NCI-H526 (cell line): ENCODE data around the gene LRRC49.
"Not testable (repeated sequence)": the region's sequence is repeated elsewhere in the genome, so short reads cannot be mapped to it uniquely, and the experiment has no call there.

ENCODE experiments used
- DNase-seq, 2 experiments: peaks; one replicate each; lab custom pipeline; 2025; lab: John Stamatoyannopoulos, UW

LRRC49 gene

GRCh38 chr15:70867911-70868467 is 24.6 kb upstream of the LRRC49 start:
- no peak for DNase-seq

- no peak for DNase-seq
Measured at GRCh38 chr15:70869346-70869745, 23.3 kb upstream of the LRRC49 start.

- no peak for DNase-seq
Measured at GRCh38 chr15:70870051-70870450, 22.6 kb upstream of the LRRC49 start.

DNA sequence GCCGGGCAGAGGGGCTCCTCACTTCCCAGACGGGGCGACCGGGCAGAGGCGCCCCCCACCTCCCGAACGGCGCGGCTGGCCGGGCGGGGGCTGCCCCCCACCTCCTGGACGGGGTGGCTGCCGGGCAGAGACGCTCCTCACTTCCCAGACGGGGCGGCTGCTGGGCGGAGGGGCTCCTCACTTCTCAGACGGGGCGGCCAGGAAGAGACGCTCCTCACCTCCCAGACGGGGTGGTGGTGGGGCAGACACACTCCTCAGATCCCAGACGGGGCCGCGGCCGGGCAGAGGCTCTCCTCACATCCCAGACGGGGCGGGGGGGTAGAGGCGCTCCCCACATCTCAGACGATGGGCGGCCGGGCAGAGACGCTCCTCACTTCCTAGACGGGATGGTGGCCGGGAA is 21.1 kb upstream of the LRRC49 start:
- not testable (repeated sequence) for DNase-seq

DNA sequence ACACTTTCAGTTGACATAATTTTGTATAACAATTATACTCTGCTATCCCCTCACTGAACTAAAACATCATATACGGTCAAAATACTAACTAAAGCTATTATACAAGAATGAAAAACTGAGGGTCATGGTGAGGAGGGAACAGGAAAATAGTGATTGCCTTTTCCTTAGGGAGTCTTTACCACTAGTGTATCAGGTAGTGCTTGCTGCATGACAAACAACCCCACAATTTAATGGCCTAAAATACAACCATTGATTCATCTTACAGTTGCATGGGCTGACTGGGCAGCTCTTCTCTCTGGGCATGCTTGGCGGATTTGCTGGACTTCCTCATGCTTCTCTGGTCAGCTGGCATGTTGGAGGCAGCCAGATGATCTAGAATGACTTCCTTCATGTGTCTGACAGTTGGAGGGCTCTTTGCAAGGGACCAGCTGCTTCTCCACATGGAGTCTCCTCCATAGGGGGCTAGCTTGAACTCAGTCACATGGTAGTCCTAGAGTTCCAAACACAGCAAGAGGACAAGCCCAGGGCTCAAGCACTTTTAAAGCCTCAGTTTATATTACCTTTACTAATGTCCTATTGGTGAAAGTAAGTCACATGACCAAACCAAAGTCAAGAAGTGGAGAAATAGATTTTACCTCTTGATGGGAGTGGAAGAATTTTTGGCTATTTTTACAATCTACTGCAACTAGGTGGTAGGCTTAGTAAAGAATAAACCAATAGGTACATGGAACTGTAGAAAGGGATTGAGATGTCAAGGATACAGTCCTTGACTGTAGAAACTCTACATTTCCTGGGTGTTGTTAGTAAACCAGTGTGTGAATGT is 19.2 kb upstream of the LRRC49 start:
- no peak for DNase-seq

DNA sequence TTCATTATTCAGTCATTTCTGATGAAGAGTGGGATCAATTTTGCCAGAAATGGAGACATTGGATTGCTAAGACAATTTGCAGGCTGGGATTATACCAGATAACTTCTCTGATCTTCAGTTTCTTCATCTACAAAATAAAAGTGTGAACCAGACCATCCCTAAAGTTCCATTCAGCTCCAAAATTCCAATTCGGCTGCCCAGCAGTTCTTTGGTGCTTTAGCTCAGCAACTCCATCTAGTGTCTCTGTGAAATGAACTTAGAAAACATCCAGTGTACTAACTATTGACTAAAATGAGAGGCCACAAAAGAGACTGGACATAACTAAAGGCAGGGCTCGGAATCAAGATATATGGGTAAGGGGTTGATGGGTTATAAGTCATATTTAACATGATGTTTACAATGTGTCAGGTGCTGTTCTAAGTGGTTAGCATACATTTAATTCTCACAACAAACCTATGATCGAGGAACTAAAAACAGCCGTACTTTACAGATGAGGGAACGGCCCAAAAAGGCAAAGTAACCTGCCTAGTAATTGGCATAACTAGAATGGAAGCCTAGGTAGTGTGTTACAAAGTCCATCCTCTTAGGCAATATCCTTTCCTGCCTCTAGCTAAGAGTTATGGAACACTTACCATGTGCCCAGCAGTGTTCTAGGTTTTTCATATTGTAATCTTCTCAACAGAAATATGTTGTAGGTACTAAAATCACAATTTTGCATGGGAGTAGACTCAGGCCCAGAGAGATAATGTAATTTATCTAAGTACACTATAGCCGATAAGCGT is 17.4 kb upstream of the LRRC49 start:
- DNase-seq = peak in 1 of 2 experiments; percentile 23

GRCh38 chr15:70876011-70876410 is 16.6 kb upstream of the LRRC49 start:
- DNase-seq = no peak

GRCh38 chr15:70876683-70877082 is 15.9 kb upstream of the LRRC49 start:
- DNase-seq = no peak

- DNase-seq = no peak
Measured at GRCh38 chr15:70879401-70879800, 13.2 kb upstream of the LRRC49 start.

GRCh38 chr15:70880781-70881180 is 11.8 kb upstream of the LRRC49 start:
- DNase-seq = no peak

GRCh38 chr15:70882361-70882760 is 10.3 kb upstream of the LRRC49 start:
- DNase-seq = no peak

DNA sequence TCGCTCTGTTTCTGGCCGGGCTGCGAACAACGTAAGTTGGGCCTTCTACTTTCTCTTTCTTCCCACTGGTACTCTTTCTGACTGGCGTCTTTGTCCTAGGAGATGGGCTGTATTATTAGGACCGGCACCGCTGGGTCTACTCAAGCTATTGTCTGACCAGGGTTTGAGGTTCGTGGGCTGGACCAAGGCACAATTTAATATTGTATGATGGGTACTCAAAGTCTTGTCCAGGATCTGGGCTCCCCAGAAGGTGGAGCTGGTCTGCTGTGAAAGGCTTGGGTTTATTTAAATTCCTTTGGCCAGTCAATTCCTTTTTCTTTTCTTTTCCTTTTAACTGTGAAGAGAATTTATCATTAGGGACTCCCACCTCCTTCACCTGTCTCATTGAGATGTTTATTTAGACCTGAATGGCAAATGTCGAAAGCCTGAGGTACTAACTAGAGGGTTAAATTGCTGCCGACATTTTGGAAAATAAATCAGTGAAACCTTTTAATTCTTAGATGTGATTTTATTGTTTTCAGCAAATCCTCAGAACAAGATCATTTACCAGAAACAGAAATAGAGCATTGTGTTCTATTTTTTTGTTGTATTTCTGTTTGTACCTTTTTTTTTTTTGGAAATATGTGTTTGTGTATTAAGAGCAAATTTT is 410 bp downstream of the LRRC49 start:
- peak; percentile 58 to 76 for DNase-seq

DNA sequence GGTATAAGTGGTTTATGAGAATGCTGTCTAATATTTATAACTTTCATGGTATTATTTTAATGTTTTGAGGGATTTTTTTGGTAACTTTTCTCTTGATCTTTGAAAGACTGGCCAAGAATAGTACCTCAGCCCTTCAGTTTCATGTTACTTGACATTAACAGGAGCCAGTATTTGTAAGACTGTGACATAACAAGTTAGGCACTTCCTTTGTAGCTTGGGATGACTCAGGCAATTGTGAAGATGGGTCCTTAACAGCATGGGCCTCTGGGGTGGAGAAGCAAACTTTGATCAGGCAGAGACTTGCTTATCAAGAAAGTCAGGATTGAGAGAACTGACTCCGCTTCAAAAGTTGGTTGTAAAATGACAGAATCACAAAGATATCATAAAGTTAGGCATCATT is 9.5 kb downstream of the LRRC49 start:
- no peak for DNase-seq

DNA sequence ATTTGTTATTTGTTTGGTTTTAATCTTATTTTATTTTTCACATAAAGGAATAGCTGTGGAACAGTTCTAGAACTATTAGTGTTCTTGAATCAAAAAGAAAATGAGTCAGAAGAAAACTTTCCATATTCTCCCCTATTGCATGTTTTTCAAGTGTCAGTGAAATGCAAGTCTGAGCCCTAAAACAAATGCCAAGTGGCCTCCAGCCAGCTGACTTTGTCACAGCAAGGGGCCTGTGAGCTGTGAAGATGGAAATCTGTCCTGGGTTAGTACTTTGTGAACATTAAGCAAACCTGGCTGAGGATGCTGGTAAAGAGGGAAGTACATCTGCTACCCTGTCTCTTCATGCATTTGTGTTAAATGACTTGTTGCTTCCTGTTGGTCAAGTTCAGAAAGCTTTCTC is 14.2 kb downstream of the LRRC49 start:
- no peak for DNase-seq

GRCh38 chr15:70907784-70908471 is 15.3 kb downstream of the LRRC49 start:
- no peak for DNase-seq

- no peak for DNase-seq
Measured at GRCh38 chr15:70910958-70911357, 18.3 kb downstream of the LRRC49 start.

DNA sequence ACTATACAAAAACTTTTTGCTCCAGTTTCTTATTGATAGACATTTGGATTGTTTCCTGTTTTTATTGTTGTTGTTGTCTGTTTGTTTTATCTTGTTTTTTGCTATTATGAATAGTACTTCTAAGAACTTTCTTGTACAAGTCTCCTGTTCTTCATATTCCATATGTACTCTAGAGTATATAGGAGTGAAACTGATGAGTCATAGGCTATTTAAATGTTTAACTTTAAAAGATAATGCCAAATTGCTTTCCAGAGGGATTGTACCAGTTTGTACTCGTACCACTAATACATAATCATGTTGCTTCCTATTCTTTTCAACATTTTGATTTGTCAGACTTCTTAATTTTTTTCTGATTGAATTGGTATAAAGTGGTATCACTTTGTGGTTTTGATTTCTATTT is 19.6 kb downstream of the LRRC49 start:
- DNase-seq = no peak

- DNase-seq = no peak
Measured at GRCh38 chr15:70916531-70916930, 23.9 kb downstream of the LRRC49 start.

- no peak for DNase-seq
Measured at GRCh38 chr15:70917955-70918354, 25.3 kb downstream of the LRRC49 start.

DNA sequence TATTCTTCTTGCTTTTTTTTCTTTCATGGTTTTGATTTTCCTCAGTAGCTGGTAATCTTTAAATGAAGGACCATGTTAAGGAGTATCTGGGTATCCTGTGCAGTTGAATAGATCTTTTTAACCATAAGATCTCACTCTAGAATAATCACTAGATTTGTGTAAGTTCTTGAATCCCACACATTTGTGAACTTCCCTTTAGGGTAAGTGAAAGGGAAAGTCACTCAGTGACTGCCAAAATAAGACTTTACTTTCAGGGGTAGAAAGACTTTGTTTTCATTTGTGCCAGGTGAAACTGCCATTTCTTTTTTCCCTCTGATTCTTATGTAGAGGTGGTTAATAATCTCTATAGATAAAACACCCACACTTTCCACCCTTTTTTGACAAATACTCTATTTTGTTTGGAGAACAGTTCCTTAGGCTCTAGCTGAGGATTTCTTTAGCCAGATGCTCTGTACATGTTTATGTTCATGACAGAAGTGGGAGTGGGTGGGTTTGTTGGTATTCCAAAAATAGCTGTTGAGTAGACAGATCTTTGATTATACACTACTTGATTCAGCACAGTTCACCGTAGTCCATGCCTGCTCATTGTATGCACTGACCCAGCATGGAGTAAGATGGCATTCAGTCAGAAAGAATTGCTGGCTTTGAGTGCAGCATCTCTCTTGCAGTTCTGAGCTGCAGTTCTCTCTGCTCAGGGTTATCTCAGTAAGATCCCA is 28.5 kb downstream of the LRRC49 start:
- no peak for DNase-seq

GRCh38 chr15:70922119-70922518 is 29.5 kb downstream of the LRRC49 start:
- no peak for DNase-seq
